Esophagus squamous epithelium (tissue), 5 donors: ENCODE measurements around the gene PRIMPOL. TPM values are rescaled to one million over a fixed set of nuclear protein-coding genes. Genes with fewer than 3 reads are reported as not detected.
"Not testable (repeated sequence)": the region's sequence is repeated elsewhere in the genome, so short reads cannot be mapped to it uniquely, and the experiment has no call there.

ENCODE experiments used
- DNase-seq: peaks from one replicate; lab custom pipeline; 2025; lab: John Stamatoyannopoulos, UW
- H3K27ac ChIP-seq, 4 donors: fragments of 200-600 bp; sonication (generic); one replicate each; pipeline ENCODE4 v1.5.1; 2016 to 2019; ENCODE audit warnings: mild to moderate bottlenecking in 1 of 4
- H3K27me3 ChIP-seq, 4 donors: fragments of 200-600 bp; sonication (generic); 1 replicate in 3 of 4; 2 replicates in 1 of 4; pipeline versions ENCODE4 v1.5.1 to v1.6.0; 2017 to 2021; ENCODE audit warnings: antibody characterized with exemption in 1 of 4
- H3K36me3 ChIP-seq, 3 donors: fragments of 200-600 bp; sonication (generic); one replicate each; pipeline ENCODE4 v1.5.1; 2016 to 2019
- H3K4me1 ChIP-seq, 3 donors: fragments of 200-600 bp; sonication (generic); one replicate each; pipeline ENCODE4 v1.5.1; 2017 to 2019
- H3K4me3 ChIP-seq, 4 donors: fragments of 200-600 bp; sonication (generic); 1 replicate in 3 of 4; 2 replicates in 1 of 4; pipeline ENCODE4 v1.5.1; 2016 to 2019; ENCODE audit warnings: mild to moderate bottlenecking in 2 of 4, moderate library complexity in 1 of 4
- H3K9me3 ChIP-seq, 3 donors: fragments of 200-600 bp; sonication (generic); one replicate each; pipeline ENCODE4 v1.5.1; 2016 to 2019
- POLR2A ChIP-seq, 4 donors: fragments of 450-650 bp; IDR thresholded peaks; one replicate each; pipeline ENCODE4 v1.6.1; 2017; ENCODE audit warnings: antibody characterized with exemption in 4 of 4, mild to moderate bottlenecking in 4 of 4, moderate library complexity in 3 of 4
- WGBS, 2 donors: methylation state at CpG; one replicate each; pipeline ENCODE4 v1.1.5; 2018; 5-methylcytosine and 5-hydroxymethylcytosine counted together
- intact Hi-C: fragments of 100-400 bp; cut with DNase I; formaldehyde crosslinking; loops from one replicate; pipeline ENCODE4 v1.15.0; 2022
- total RNA-seq, 4 donors: library from RNA; depleted of rRNA; stranded (reverse); fragments of >200 nt; gene quantifications; one replicate each; pipeline ENCODE4 v1.1.0, GENCODE V29; 2016
- TF ChIP-seq, protein P1 (sequence below), 6 experiments: fragments of 450-650 bp in 4 of 6; fragments of 200-600 bp in 2 of 6; sonication (generic) in 2 of 6; IDR thresholded peaks; one replicate each; pipeline ENCODE4 v1.5.1; 2016 to 2019; ENCODE audit warnings: antibody characterized with exemption in 6 of 6, mild to moderate bottlenecking in 4 of 6, moderate library complexity in 4 of 6
- donor health status: DM: yes; HTN: yes; CAD: no.

PRIMPOL gene
- total RNA-seq, 4 donors from 2014 or later, result 4.5 to 15.6 (median 10.8) TPM

DNA sequence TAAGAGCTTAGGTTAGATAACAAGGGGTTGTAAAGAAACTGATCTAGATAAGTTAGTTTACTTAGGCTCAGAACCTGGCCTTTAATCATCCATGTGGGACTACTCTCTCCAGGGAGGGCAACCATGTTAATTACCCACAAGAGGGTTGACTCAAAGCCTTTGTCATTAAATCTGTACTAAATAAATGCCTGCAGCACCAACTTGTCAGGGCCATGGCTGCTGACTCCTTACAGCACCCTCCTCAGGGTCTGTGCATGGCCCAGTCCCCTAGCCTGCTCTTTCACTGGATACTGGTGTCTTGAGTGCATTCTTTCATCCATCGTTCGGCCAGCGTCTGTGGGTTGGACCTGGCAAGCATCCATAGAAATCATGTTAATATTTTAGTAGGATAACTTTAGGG lies 35.0 kb upstream of the PRIMPOL start:
- TF ChIP-seq, protein P1, sequence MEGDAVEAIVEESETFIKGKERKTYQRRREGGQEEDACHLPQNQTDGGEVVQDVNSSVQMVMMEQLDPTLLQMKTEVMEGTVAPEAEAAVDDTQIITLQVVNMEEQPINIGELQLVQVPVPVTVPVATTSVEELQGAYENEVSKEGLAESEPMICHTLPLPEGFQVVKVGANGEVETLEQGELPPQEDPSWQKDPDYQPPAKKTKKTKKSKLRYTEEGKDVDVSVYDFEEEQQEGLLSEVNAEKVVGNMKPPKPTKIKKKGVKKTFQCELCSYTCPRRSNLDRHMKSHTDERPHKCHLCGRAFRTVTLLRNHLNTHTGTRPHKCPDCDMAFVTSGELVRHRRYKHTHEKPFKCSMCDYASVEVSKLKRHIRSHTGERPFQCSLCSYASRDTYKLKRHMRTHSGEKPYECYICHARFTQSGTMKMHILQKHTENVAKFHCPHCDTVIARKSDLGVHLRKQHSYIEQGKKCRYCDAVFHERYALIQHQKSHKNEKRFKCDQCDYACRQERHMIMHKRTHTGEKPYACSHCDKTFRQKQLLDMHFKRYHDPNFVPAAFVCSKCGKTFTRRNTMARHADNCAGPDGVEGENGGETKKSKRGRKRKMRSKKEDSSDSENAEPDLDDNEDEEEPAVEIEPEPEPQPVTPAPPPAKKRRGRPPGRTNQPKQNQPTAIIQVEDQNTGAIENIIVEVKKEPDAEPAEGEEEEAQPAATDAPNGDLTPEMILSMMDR (IDR thresholded peaks at IDR 0.05), result no peak
- no peak for TF ChIP-seq POLR2A (IDR thresholded peaks at IDR 0.05)
- H3K4me1 ChIP-seq, result peaks cover 0 to 8% (median 0%) of the 10 kb centered on the region in 3 donors
- no peak overlapping the region for H3K4me3 ChIP-seq
- intact Hi-C loops, result no loop called here
- H3K36me3 ChIP-seq, result no peaks in the 10 kb centered on the region
- no peaks in the 10 kb centered on the region for H3K27me3 ChIP-seq
- H3K27ac ChIP-seq, result no peak overlapping the region
- no peak for DNase-seq
- WGBS, 2 donors, result 92 to 100% methylated on average over 3 of the region's 3 CpGs
- H3K9me3 ChIP-seq, result peaks cover 0 to 3% (median 0%) of the 10 kb centered on the region in 3 donors

- H3K27ac ChIP-seq, H3K4me1 ChIP-seq, DNase-seq, H3K9me3 ChIP-seq, H3K36me3 ChIP-seq, intact Hi-C loops, H3K27me3 ChIP-seq, H3K4me3 ChIP-seq: not testable (repeated sequence)
- 62 to 77% methylated on average over 2 of the region's 2 CpGs for WGBS, 2 donors
Observed at GRCh38 chr4:184616168-184616567, 33.4 kb upstream of the PRIMPOL start.

GRCh38 chr4:184616633-184617551 lies 32.6 kb upstream of the PRIMPOL start:
- TF ChIP-seq POLR2A (IDR thresholded peaks at IDR 0.05), result no peak
- Histone ChIP-seq H3K9me3 (peaks cover 0 to 3% (median 0%) of the 10 kb centered on the region in 3 donors), H3K4me3 (no peak overlapping the region), H3K36me3 (no peaks in the 10 kb centered on the region), H3K27ac (no peak overlapping the region), H3K27me3 (no peaks in the 10 kb centered on the region), H3K4me1 (peaks cover 0 to 8% (median 0%) of the 10 kb centered on the region in 3 donors)
- intact Hi-C loops, result no loop called here
- 73 to 76% methylated on average over 8 to 12 of the region's 12 CpGs for WGBS, 2 donors
- DNase-seq, result no peak

DNA sequence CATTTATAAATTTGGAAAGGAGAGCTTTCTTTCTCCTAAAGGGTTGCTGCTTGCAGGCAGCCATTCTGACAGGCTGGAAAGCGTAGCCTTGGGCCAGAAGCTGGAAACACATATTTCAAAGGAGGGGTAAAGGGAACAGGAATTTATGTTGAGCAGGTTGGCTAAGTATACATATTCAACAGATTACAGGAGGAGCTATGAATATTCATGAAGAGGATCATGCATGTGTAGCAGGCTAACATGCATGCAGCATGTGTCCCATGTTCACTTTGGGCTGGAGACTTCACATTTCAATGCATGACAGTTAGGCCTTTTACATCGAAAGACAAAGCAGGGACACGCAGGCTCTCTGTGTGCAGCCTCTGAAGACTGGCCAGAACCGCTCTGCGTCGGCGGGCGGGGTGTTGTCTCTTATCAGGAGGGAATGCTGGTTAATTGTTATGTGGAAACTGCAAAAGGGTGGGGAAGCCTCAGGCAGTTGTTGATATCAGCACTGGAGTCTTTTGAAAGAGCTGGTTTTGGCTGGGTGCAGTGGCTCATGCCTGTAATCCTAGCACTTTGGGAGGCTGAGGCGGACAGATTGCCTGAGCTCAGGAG lies 31.8 kb upstream of the PRIMPOL start:
- H3K27ac ChIP-seq, result no peak overlapping the region
- no peaks in the 10 kb centered on the region for H3K27me3 ChIP-seq
- intact Hi-C loops, result no loop called here
- no peak for DNase-seq
- H3K4me1 ChIP-seq, result peaks cover 0 to 8% (median 0%) of the 10 kb centered on the region in 3 donors
- H3K4me3 ChIP-seq, result no peak overlapping the region
- TF ChIP-seq POLR2A (IDR thresholded peaks at IDR 0.05), result no peak
- TF ChIP-seq, protein P1 (IDR thresholded peaks at IDR 0.05), result no peak
- no peaks in the 10 kb centered on the region for H3K36me3 ChIP-seq
- WGBS, 2 donors, result 65 to 68% methylated on average over 9 of the region's 9 CpGs
- H3K9me3 ChIP-seq, result peaks cover 0 to 3% (median 0%) of the 10 kb centered on the region in 3 donors

- TF ChIP-seq, protein P1 (IDR thresholded peaks at IDR 0.05), result no peak
- TF ChIP-seq POLR2A (IDR thresholded peaks at IDR 0.05), result no peak
- intact Hi-C loops, result no loop called here
- Histone ChIP-seq H3K4me3 (no peak overlapping the region), H3K4me1 (peaks cover 0 to 8% (median 0%) of the 10 kb centered on the region in 3 donors), H3K9me3 (no peaks in the 10 kb centered on the region), H3K27me3 (no peaks in the 10 kb centered on the region), H3K27ac (no peak overlapping the region), H3K36me3 (peaks cover 0 to 4% (median 0%) of the 10 kb centered on the region in 3 donors)
- DNase-seq, result no peak
- 79 to 87% methylated on average over 10 to 11 of the region's 11 CpGs for WGBS, 2 donors
Observed at GRCh38 chr4:184620212-184620867, 29.2 kb upstream of the PRIMPOL start.
